ENCODE data around the gene SMARCB1. TPM values are rescaled to one million over a fixed set of nuclear protein-coding genes. Genes with fewer than 3 reads are reported as not detected.

Gene SMARCB1
- total RNA-seq, 1 experiment from 2014 or later: 115 TPM

GRCh38 chr22:23812378-23812777 is 25.6 kb downstream of the SMARCB1 start:
- POLR2A ChIA-PET: interaction anchor here (0.9 to 1.0 kb wide), 2 partner anchors 34 to 44 kb away, joined by 3 read pairs; partner anchors contain the start of gene CHCHD10
- Mint-ChIP-seq H3K4me3 (ENCODE audit: unreplicated experiment) (no peak overlapping the region), H3K27me3 (ENCODE audit: insufficient read depth, unreplicated experiment) (no peaks in the 10 kb centered on the region), H3K27ac (ENCODE audit: low read depth, unreplicated experiment) (no peak overlapping the region), H3K9me3 (ENCODE audit: unreplicated experiment) (no peaks in the 10 kb centered on the region), H3K36me3 (ENCODE audit: insufficient read depth, unreplicated experiment) (peaks cover 67% of the 10 kb centered on the region), H3K4me1 (ENCODE audit: insufficient read depth, unreplicated experiment) (no peaks in the 10 kb centered on the region)
- no peak for TF ChIP-seq CTCF (IDR thresholded peaks at IDR 0.05; ENCODE audit: unreplicated experiment)
- intact Hi-C loops (cut with micrococcal nuclease): no loop called here
- no peak for DNase-seq (ENCODE audit: unreplicated experiment)
- CTCF ChIA-PET: interaction anchor here (1.2 to 1.8 kb wide), 2 partner anchors 38 to 43 kb away, joined by 3 to 5 read pairs; no protein-coding TSS in a partner anchor
- BruUV-seq (replicated peaks): no TSS peak

GRCh38 chr22:23815541-23816155 is 28.9 kb downstream of the SMARCB1 start:
- intact Hi-C loops (cut with micrococcal nuclease): no loop called here
- POLR2A ChIA-PET: no interaction called here
- TF ChIP-seq CTCF (IDR thresholded peaks at IDR 0.05; ENCODE audit: unreplicated experiment): no peak
- no peaks in the 10 kb centered on the region for H3K4me1 Mint-ChIP-seq (ENCODE audit: insufficient read depth, unreplicated experiment)
- H3K36me3 Mint-ChIP-seq (ENCODE audit: insufficient read depth, unreplicated experiment): peaks cover 66% of the 10 kb centered on the region
- H3K4me3 Mint-ChIP-seq (ENCODE audit: unreplicated experiment): no peak overlapping the region
- no peak overlapping the region for H3K27ac Mint-ChIP-seq (ENCODE audit: low read depth, unreplicated experiment)
- CTCF ChIA-PET: interaction anchor here (0.6 to 1.1 kb wide), 2 partner anchors 29 to 34 kb away, joined by 5 to 6 read pairs; no protein-coding TSS in a partner anchor
- H3K27me3 Mint-ChIP-seq (ENCODE audit: insufficient read depth, unreplicated experiment): no peaks in the 10 kb centered on the region
- BruUV-seq (replicated peaks): no TSS peak
- no peak for DNase-seq (ENCODE audit: unreplicated experiment)
- no peaks in the 10 kb centered on the region for H3K9me3 Mint-ChIP-seq (ENCODE audit: unreplicated experiment)

GRCh38 chr22:23816156-23816976 is 29.6 kb downstream of the SMARCB1 start:
- Mint-ChIP-seq H3K4me1 (ENCODE audit: insufficient read depth, unreplicated experiment) (no peaks in the 10 kb centered on the region), H3K27ac (ENCODE audit: low read depth, unreplicated experiment) (no peak overlapping the region), H3K36me3 (ENCODE audit: insufficient read depth, unreplicated experiment) (peaks cover 61% of the 10 kb centered on the region), H3K27me3 (ENCODE audit: insufficient read depth, unreplicated experiment) (no peaks in the 10 kb centered on the region), H3K4me3 (ENCODE audit: unreplicated experiment) (no peak overlapping the region), H3K9me3 (ENCODE audit: unreplicated experiment) (no peaks in the 10 kb centered on the region)
- CTCF ChIA-PET: interaction anchor here (0.6 kb wide), 1 partner anchor 30 kb away, joined by 6 read pairs; no protein-coding TSS in a partner anchor
- no peak for TF ChIP-seq CTCF (IDR thresholded peaks at IDR 0.05; ENCODE audit: unreplicated experiment)
- POLR2A ChIA-PET: no interaction called here
- no peak for DNase-seq (ENCODE audit: unreplicated experiment)
- no TSS peak for BruUV-seq (replicated peaks)
- intact Hi-C loops (cut with micrococcal nuclease): no loop called here

- Mint-ChIP-seq H3K27ac (ENCODE audit: low read depth, unreplicated experiment) (no peak overlapping the region), H3K4me1 (ENCODE audit: insufficient read depth, unreplicated experiment) (no peaks in the 10 kb centered on the region), H3K27me3 (ENCODE audit: insufficient read depth, unreplicated experiment) (no peaks in the 10 kb centered on the region), H3K9me3 (ENCODE audit: unreplicated experiment) (no peaks in the 10 kb centered on the region), H3K4me3 (ENCODE audit: unreplicated experiment) (no peak overlapping the region), H3K36me3 (ENCODE audit: insufficient read depth, unreplicated experiment) (peaks cover 61% of the 10 kb centered on the region)
- DNase-seq (ENCODE audit: unreplicated experiment): no peak
- POLR2A ChIA-PET: no interaction called here
- TF ChIP-seq CTCF (IDR thresholded peaks at IDR 0.05; ENCODE audit: unreplicated experiment): no peak
- intact Hi-C loops (cut with micrococcal nuclease): no loop called here
- CTCF ChIA-PET: no interaction called here
- BruUV-seq (replicated peaks): no TSS peak
Measured at GRCh38 chr22:23817146-23817545, 30.4 kb downstream of the SMARCB1 start.

Data from MCF 10A (cell line).